Measurements from ENCODE around the gene PCNT. TPM values are rescaled to one million over a fixed set of nuclear protein-coding genes. Genes with fewer than 3 reads are reported as not detected.
"Not testable (repeated sequence)": the region's sequence is repeated elsewhere in the genome, so short reads cannot be mapped to it uniquely, and the experiment has no call there.

PCNT gene
- total RNA-seq, 2 donors from 2014 or later = 17.6 to 28.8 TPM

- ATAC-seq (no peak), DNase-seq (no peak)
- intact Hi-C loops (cut with DNase I, micrococcal nuclease) = no loop called here
Measured at GRCh38 chr21:46391773-46392172, 67.8 kb downstream of the PCNT start.

GRCh38 chr21:46392921-46393320 lies 69.0 kb downstream of the PCNT start:
- no peak for ATAC-seq
- no peak for DNase-seq
- intact Hi-C loops (cut with DNase I, micrococcal nuclease) = no loop called here

- ATAC-seq (no peak), DNase-seq (no peak)
- intact Hi-C loops (cut with DNase I, micrococcal nuclease) = no loop called here
Measured at GRCh38 chr21:46393451-46393940, 69.5 kb downstream of the PCNT start.

GRCh38 chr21:46393941-46394594 lies 70.1 kb downstream of the PCNT start:
- no peak for DNase-seq

GRCh38 chr21:46394595-46395104 lies 70.7 kb downstream of the PCNT start:
- ATAC-seq (no peak), DNase-seq (no peak)
- intact Hi-C loops (cut with DNase I, micrococcal nuclease) = no loop called here

More at GRCh38 chr21:46393941-46394594, 70.1 kb downstream of the PCNT start:
- intact Hi-C loops (cut with DNase I, micrococcal nuclease) = no loop called here
- no peak for ATAC-seq

GRCh38 chr21:46397211-46397905 lies 73.4 kb downstream of the PCNT start:
- no peak for DNase-seq
- intact Hi-C loops (cut with DNase I, micrococcal nuclease) = no loop called here
- ATAC-seq = no peak

GRCh38 chr21:46397993-46398392 lies 74.0 kb downstream of the PCNT start:
- ATAC-seq (no peak), DNase-seq (no peak)
- intact Hi-C loops (cut with DNase I, micrococcal nuclease) = no loop called here

- DNase-seq (no peak), ATAC-seq (peak; percentile 19)
- intact Hi-C loops (cut with DNase I, micrococcal nuclease) = no loop called here
Measured at GRCh38 chr21:46399129-46399528, 75.2 kb downstream of the PCNT start.

- no peak for DNase-seq
- intact Hi-C loops (cut with DNase I, micrococcal nuclease) = no loop called here
Measured at GRCh38 chr21:46399686-46400085, 75.7 kb downstream of the PCNT start.

GRCh38 chr21:46401186-46401910 lies 77.4 kb downstream of the PCNT start:
- ATAC-seq = no peak
- DNase-seq = no peak
- intact Hi-C loops (cut with DNase I, micrococcal nuclease) = no loop called here

More at GRCh38 chr21:46399686-46400085, 75.7 kb downstream of the PCNT start:
- ATAC-seq = peak; percentile 62

GRCh38 chr21:46402421-46402820 lies 78.5 kb downstream of the PCNT start:
- ATAC-seq (no peak), DNase-seq (no peak)
- intact Hi-C loops (cut with DNase I, micrococcal nuclease) = no loop called here

GRCh38 chr21:46403234-46403811 lies 79.4 kb downstream of the PCNT start:
- ATAC-seq; DNase-seq; intact Hi-C loops (cut with DNase I, micrococcal nuclease): not testable (repeated sequence)

- intact Hi-C loops (cut with DNase I, micrococcal nuclease) = no loop called here
- ATAC-seq = no peak
- DNase-seq = no peak
Measured at GRCh38 chr21:46404306-46404705, 80.3 kb downstream of the PCNT start.

- ATAC-seq (no peak), DNase-seq (no peak)
- intact Hi-C loops (cut with DNase I, micrococcal nuclease) = no loop called here
Measured at GRCh38 chr21:46406001-46406400, 82.0 kb downstream of the PCNT start.

GRCh38 chr21:46409641-46410406 lies 85.9 kb downstream of the PCNT start:
- intact Hi-C loops (cut with DNase I, micrococcal nuclease) = no loop called here
- no peak for DNase-seq
- ATAC-seq = no peak

- intact Hi-C loops (cut with DNase I, micrococcal nuclease) = no loop called here
- ATAC-seq (no peak), DNase-seq (no peak)
Measured at GRCh38 chr21:46410516-46410915, 86.6 kb downstream of the PCNT start.

GRCh38 chr21:46411236-46411635 lies 87.3 kb downstream of the PCNT start:
- intact Hi-C loops (cut with DNase I, micrococcal nuclease) = no loop called here
- no peak for DNase-seq
- no peak for ATAC-seq

- intact Hi-C loops (cut with DNase I, micrococcal nuclease) = no loop called here
- no peak for ATAC-seq
- no peak for DNase-seq
Measured at GRCh38 chr21:46411691-46412090, 87.7 kb downstream of the PCNT start.

Measured in left colon (tissue), 2 donors.